Myometrial cell (primary cell): ENCODE results near the gene AKAP10. TPM values are rescaled to one million over a fixed set of nuclear protein-coding genes. Genes with fewer than 3 reads are reported as not detected.

Source experiments
- total RNA-seq: library from RNA; depleted of rRNA; stranded (reverse); fragments of >200 nt; gene quantifications from 2 replicates; pipeline ENCODE4 v1.2.3, GENCODE V29; 2015

The AKAP10 gene, protein sequence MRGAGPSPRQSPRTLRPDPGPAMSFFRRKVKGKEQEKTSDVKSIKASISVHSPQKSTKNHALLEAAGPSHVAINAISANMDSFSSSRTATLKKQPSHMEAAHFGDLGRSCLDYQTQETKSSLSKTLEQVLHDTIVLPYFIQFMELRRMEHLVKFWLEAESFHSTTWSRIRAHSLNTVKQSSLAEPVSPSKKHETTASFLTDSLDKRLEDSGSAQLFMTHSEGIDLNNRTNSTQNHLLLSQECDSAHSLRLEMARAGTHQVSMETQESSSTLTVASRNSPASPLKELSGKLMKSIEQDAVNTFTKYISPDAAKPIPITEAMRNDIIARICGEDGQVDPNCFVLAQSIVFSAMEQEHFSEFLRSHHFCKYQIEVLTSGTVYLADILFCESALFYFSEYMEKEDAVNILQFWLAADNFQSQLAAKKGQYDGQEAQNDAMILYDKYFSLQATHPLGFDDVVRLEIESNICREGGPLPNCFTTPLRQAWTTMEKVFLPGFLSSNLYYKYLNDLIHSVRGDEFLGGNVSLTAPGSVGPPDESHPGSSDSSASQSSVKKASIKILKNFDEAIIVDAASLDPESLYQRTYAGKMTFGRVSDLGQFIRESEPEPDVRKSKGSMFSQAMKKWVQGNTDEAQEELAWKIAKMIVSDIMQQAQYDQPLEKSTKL
- total RNA-seq: 25.4 and 31.9 TPM in 2 replicates

DNA sequence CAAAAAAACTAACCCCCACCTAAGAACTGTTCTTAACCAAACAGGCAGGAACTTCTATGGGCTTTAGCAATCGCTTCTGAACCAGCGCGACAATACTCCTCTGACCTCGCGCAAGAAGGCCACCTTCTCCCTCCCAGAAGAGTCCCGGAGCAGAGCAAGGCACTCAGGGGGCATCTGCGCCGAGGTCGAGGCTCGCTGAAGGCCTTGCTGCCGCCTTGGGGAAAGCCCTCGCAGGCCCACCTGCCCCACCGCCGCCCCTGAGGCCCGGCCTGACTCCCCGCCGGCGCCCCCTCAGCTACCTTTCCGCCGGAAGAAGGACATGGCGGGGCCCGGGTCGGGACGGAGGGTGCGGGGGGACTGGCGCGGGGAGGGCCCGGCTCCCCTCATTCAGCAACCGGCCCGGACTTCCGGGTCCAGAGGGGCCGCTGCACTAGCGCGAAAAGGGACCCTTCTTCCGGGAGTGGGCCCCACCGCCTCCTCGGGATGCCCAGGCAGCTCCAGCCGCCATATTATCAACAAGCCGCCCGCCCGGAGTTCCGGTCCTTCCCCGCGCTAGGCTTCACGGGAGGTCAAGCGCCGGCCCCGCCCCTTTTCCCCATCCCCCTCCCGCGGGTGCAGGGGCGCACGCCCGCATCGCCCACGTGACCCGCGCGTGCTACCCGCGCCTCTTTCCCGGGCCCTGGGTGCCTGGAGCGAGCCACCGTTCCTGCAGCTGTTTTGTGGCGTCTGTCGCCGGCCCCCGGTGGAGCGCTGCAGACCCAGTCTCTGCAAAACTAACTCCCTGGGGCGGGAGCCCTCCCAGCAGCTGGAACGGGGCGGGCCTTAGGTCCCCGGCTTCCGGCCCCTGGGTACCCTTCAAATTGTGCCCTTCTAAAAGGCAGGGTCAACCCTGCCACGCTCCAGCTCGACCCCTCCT is at the start of gene AKAP10:
Gene AKAP10, minus strand, starts transcription at position 536 of the 916 bp plus-strand sequence. Its CDS starts 149 bp downstream, at position 387.

GRCh38 chr17:20009302-20010098 is 31.9 kb upstream of the AKAP10 start, which contains the start of gene SPECC1:
SPECC1 (plus strand) TSS chr17:20009359; CDS start chr17:20096652, 87,293 bp downstream.

GRCh38 chr17:19867329-19868078 is 110.1 kb downstream of the AKAP10 start, which contains the start of gene ULK2:
ULK2 (minus strand) TSS chr17:19867936; CDS start chr17:19867417, 519 bp downstream.

Other genes with a start within 250 kb of the AKAP10 start
- not detected in 2 replicates for gene ALDH3A1, start 229.5 kb downstream of the AKAP10 start, total RNA-seq
- gene ULK2, start 109.9 kb downstream of the AKAP10 start, total RNA-seq: 15.0 and 17.0 TPM in 2 replicates
- gene SPECC1, start 31.5 kb upstream of the AKAP10 start, total RNA-seq: 14.7 and 19.1 TPM in 2 replicates